ENCODE data around the gene NHERF2.
A peak's percentile ranks its signal among the peaks of the same experiment; 100 is the strongest.

NHERF2 gene

GRCh38 chr16:2063861-2064260 lies 37.2 kb downstream of the NHERF2 start:
- no peak for DNase-seq

DNA sequence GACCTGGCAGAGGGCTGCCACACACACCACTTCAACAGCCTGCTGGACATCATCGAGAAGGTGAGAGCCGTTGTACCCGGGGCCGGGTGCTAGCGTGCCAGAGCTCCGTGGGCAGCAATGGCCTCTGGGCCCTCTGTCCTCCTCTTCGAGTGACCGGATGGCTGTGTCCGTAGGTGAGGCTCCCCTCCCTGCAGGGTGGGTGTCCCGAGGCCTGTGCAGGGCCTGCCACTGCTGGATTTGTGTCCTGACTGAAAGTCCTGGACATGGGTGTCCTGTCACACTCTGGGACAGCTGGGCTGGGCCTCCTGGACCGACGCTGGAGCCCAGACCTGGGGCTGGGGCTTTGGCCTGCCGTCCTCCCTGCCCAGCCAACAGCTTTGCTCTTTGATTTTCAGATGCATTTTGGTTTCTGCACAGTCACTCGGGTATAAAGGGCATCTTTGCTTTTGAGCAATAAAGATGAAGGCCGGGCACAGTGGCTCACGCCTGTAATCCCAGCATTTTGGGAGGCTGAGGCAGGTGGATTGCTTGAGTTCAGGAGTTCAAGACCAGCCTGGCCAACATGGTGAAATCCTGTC lies 37.8 kb downstream of the NHERF2 start:
- DNase-seq = no peak

DNA sequence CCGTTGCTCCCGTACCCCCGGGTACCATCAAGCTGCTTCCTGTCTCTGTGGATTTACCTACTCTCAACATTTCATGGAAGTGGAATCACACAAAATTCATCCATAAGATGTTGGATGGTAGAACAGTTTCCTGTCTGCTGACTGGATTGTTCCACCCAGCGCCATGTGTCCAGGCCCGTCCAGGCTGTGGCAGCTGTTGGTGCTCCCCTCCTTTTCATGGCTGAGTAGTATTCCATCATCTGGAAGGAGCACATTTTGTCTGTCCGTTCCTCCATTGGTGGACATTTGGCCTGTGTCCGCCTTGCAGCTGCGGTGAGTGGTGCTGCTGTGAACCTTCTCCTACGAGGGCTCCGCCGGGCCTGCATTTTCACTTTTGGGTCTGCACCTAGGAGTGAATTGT lies 39.4 kb downstream of the NHERF2 start:
- DNase-seq = no peak

- DNase-seq = no peak
Measured at GRCh38 chr16:2070576-2071453, 44.1 kb downstream of the NHERF2 start.

DNA sequence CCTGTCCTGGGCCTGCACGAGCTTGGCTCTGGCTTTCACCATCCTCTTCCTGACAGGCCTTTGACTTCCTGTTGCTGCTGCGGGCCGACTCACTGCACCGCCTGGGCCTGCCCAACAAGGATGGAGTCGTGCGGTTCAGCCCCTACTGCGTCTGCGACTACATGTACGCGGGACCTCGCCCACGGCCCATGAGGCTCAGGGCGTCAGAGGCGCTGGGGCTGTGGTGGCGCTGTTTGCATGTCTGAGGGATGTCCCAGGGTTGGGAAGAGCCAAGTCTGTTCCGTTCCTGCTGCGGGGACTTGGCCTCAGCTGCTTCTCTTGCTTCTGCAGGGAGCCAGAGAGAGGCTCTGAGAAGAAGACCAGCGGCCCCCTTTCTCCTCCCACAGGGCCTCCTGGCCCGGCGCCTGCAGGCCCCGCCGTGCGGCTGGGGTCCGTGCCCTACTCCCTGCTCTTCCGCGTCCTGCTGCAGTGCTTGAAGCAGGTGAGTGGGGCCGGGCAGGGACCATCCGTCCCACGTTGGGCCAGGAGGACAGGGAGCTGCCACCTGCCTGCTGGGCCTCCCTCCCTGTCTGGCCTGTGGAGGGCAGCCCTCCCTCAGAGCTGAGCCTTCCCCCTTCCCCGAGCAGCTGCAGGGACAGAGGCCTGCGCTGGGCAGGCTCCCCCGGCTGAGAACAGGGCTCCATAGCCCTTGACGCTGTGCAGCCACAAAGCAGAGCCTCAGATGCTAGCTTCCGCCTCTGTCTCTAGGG lies 44.9 kb downstream of the NHERF2 start:
- no peak for DNase-seq

DNA sequence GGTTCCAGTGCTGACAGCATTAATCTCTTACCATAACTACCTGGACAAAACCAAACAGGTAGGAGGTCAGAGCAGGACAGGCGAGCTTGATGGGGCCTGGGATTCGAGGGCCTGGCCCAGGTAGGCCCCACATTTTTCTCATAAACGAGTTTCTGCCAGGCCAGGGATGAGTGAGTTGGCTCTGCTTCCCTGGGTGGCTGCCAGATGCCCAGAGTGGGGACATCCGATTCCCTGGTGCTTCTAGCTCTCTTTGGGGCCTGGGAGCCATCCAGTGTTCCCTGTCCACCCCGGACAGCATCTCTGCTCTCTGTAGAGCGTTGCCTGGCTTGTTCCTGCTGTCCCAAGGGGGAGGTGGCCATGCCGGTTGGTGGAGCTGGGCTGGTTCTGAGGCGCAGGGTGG lies 46.2 kb downstream of the NHERF2 start:
- no peak for DNase-seq

DNA sequence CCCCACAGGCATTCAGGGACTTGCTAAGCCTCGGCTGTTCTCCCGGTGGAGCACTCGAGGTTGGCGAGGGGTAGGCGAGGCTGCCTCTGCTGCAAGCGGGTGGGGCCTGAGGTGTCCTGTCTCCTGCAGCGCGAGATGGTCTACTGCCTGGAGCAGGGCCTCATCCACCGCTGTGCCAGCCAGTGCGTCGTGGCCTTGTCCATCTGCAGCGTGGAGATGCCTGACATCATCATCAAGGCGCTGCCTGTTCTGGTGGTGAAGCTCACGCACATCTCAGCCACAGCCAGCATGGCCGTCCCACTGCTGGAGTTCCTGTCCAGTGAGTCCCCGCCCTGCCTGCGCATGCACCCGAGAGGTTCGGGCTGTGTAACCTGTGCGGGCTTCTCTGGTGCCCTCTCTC lies 47.4 kb downstream of the NHERF2 start:
- no peak for DNase-seq

- DNase-seq = no peak
Measured at GRCh38 chr16:2075631-2076030, 48.9 kb downstream of the NHERF2 start.

GRCh38 chr16:2076072-2076865 lies 49.6 kb downstream of the NHERF2 start:
- no peak for DNase-seq

DNA sequence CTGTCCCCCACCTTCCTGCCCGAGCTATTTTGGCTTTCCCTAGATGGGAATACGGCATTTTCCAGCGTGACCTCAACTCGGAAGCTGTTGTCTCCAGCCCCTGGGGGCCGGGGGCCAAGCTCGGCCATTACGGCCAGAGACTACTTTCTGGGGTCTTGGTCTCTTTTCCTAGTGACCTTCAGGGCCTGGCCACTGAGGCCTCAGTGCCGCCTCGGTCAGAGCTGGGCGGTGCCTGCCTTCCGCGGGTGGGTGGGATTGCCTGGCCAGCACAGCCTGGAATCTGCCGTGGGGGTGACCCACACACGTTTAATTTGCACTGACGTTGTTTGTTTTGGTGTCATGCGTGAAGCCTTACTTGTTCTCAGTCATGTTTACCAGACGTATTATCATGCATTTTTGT lies 50.3 kb downstream of the NHERF2 start:
- no peak for DNase-seq

- DNase-seq = no peak
Measured at GRCh38 chr16:2077696-2078095, 51.0 kb downstream of the NHERF2 start.

DNA sequence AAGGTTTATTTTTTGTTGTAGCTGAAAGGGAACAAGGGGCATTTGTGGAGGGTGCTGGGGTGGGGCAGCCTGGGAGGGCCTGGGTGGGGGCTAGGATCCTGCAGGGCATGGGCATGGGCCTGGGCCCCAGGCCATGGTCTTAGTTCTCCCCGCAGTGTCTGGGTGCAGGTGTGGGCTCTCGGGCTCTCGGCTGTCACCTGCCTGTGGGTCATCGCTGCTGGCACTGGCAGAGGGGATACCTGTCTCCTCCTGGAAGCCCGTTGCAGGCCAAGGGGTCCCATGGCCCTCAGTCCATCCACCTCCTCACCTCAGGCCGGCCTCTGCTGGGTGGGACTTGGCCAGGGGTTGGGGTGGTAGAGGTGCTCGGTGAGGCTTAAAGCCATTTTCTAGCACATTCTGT lies 51.4 kb downstream of the NHERF2 start:
- no peak for DNase-seq

- DNase-seq = no peak
Measured at GRCh38 chr16:2078691-2079090, 52.0 kb downstream of the NHERF2 start.

GRCh38 chr16:2079311-2079800 lies 52.7 kb downstream of the NHERF2 start:
- DNase-seq = no peak

GRCh38 chr16:2079991-2080390 lies 53.3 kb downstream of the NHERF2 start:
- no peak for DNase-seq

DNA sequence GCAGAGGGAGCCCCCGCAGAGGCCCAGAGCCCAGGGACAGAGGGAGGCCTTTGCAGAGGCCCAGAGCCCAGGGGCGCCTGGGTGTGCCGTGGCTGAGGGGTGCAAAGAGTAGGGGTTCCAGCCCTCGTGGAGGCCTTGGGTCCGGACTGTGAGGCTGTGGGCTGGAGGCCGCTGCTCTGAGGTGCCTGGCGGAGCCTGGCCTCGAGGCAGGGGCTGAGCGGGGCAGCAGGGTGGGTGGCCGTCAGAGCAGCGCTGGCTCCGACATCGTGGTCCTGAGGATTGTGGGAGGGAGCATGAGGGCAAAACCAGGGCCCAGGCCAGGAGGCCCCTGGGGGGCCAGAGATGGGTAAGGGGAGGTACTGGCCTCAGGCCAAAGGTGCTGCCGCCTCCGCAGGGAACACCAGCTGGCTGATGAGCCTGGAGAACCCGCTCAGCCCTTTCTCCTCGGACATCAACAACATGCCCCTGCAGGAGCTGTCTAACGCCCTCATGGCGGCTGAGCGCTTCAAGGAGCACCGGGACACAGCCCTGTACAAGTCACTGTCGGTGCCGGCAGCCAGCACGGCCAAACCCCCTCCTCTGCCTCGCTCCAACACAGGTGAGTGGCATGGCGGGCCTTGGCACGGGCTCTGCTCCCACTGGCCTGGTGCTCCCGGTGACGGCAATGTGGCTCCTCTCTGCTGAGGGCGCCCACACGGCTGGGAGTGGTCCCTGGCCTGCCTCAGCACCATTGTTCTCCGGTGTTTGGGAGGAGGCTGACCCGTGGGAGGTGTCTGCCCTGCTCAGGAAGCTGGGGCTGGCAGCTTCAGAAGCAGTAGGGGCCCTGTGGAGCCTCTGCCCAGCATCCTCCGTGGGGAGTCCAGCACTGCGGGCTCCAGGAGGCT lies 54.7 kb downstream of the NHERF2 start:
- DNase-seq = peak; percentile 42

DNA sequence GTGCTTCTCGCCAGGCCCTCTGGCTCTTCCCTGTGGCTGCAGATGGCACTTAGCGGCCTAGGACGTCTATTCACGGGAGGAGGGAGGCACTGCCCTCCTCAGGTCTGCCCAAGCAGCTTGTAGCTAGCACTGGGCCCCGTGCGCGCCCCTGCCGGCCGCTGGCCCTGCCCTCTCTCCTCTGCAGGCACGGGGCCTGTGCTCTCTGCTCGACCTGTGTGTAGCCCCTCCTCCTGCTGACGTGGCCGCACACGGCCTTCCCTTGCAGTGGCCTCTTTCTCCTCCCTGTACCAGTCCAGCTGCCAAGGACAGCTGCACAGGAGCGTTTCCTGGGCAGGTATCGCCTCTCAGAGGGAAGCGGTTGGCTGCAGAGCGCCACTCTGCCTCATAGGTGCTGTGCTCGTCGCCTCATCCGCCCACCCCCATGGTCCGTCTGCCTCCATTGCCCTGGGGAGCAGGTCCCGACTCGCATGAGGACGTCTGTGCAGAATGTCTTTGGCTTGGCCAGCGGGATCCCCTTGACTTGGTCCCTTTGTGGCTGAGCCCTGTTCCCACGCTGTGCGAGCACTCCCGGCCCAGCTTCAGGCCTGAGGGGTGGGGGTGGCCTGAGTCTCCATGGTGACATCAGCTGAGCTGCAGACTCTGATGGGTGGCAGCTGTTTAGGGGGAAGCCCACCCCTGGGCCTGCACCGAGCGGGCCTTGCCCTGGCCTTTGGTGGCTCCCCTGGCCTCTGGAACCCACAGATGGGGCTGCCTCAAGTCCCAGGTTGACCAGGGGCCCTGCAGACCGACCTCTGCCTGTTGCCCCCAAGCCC lies 55.7 kb downstream of the NHERF2 start:
- peak; percentile 98 for DNase-seq

- DNase-seq = no peak
Measured at GRCh38 chr16:2082983-2083364, 56.3 kb downstream of the NHERF2 start.

- DNase-seq = no peak
Measured at GRCh38 chr16:2083409-2083808, 56.7 kb downstream of the NHERF2 start.

GRCh38 chr16:2083876-2084780 lies 57.4 kb downstream of the NHERF2 start:
- DNase-seq = no peak

Measured in DMS53 (cell line).